Osteocyte (in vitro differentiated cells): Measurements from ENCODE around the gene SPI1. TPM values are rescaled to one million over a fixed set of nuclear protein-coding genes. Genes with fewer than 3 reads are reported as not detected.
A peak's percentile ranks its signal among the peaks of the same experiment; 100 is the strongest.

Experiments used
- DNase-seq: peaks from one replicate; pipeline ENCODE4 v3.0.0; 2021; ENCODE audit warnings: mixed read lengths; ENCODE audit not compliant: unreplicated experiment; ENCODE audit errors: extremely low spot score
- H3K27ac Mint-ChIP-seq: one replicate; pipeline ENCODE4 v1.8.0; 2021; ENCODE audit warnings: mild to moderate bottlenecking, mixed read lengths; ENCODE audit not compliant: unreplicated experiment
- H3K27me3 Mint-ChIP-seq: one replicate; pipeline ENCODE4 v1.8.0; 2021; ENCODE audit warnings: mixed read lengths; ENCODE audit not compliant: unreplicated experiment
- H3K36me3 Mint-ChIP-seq: one replicate; pipeline ENCODE4 v1.8.0; 2021; ENCODE audit warnings: mixed read lengths; ENCODE audit not compliant: unreplicated experiment
- H3K4me1 Mint-ChIP-seq: one replicate; pipeline ENCODE4 v1.8.0; 2021; ENCODE audit warnings: mixed read lengths; ENCODE audit not compliant: unreplicated experiment
- H3K4me3 Mint-ChIP-seq: one replicate; pipeline ENCODE4 v1.8.0; 2021; ENCODE audit warnings: mild to moderate bottlenecking, moderate library complexity, mixed read lengths; ENCODE audit not compliant: unreplicated experiment
- H3K9me3 Mint-ChIP-seq: one replicate; pipeline ENCODE4 v1.8.0; 2021; ENCODE audit warnings: mixed read lengths; ENCODE audit not compliant: unreplicated experiment
- CTCF ChIP-seq: fragments of 200-600 bp; sonication (generic); IDR thresholded peaks from 2 replicates; pipeline ENCODE4 v1.5.0; 2021; ENCODE audit warnings: antibody characterized with exemption, mild to moderate bottlenecking, moderate library complexity
- total RNA-seq: library from RNA; stranded (reverse); gene quantifications from 2 replicates; pipeline ENCODE4 v1.2.1, GENCODE V29; 2021

The SPI1 gene
- total RNA-seq, 1 donor from 2014 or later = not detected

- H3K27ac Mint-ChIP-seq = no peak overlapping the region
- DNase-seq = peak; percentile 76
- no peaks in the 10 kb centered on the region for H3K36me3 Mint-ChIP-seq
- no peaks in the 10 kb centered on the region for H3K27me3 Mint-ChIP-seq
- H3K4me1 Mint-ChIP-seq = no peaks in the 10 kb centered on the region
- TF ChIP-seq CTCF = no peak
- H3K9me3 Mint-ChIP-seq = no peaks in the 10 kb centered on the region
- no peak overlapping the region for H3K4me3 Mint-ChIP-seq
Measured at GRCh38 chr11:47376525-47377371, 1.6 kb downstream of the SPI1 start.

- Mint-ChIP-seq H3K4me3 (no peak overlapping the region), H3K9me3 (no peaks in the 10 kb centered on the region), H3K27me3 (no peaks in the 10 kb centered on the region), H3K36me3 (no peaks in the 10 kb centered on the region), H3K27ac (no peak overlapping the region), H3K4me1 (no peaks in the 10 kb centered on the region)
- DNase-seq = no peak
- TF ChIP-seq CTCF = no peak
Measured at GRCh38 chr11:47376107-47376524, 2.2 kb downstream of the SPI1 start.

GRCh38 chr11:47375546-47376085, 2.7 kb downstream of the SPI1 start:
- Mint-ChIP-seq H3K4me1 (no peaks in the 10 kb centered on the region), H3K36me3 (no peaks in the 10 kb centered on the region), H3K4me3 (no peak overlapping the region), H3K9me3 (no peaks in the 10 kb centered on the region), H3K27ac (no peak overlapping the region), H3K27me3 (no peaks in the 10 kb centered on the region)
- no peak for TF ChIP-seq CTCF
- DNase-seq = no peak

GRCh38 chr11:47375020-47375419, 3.3 kb downstream of the SPI1 start:
- H3K9me3 Mint-ChIP-seq = no peaks in the 10 kb centered on the region
- no peaks in the 10 kb centered on the region for H3K4me1 Mint-ChIP-seq
- no peaks in the 10 kb centered on the region for H3K27me3 Mint-ChIP-seq
- no peak for DNase-seq
- TF ChIP-seq CTCF = no peak
- H3K4me3 Mint-ChIP-seq = no peak overlapping the region
- H3K36me3 Mint-ChIP-seq = no peaks in the 10 kb centered on the region
- no peak overlapping the region for H3K27ac Mint-ChIP-seq

GRCh38 chr11:47374720-47375019, 3.7 kb downstream of the SPI1 start:
- Mint-ChIP-seq H3K27me3 (peaks cover 3% of the 10 kb centered on the region), H3K9me3 (no peaks in the 10 kb centered on the region), H3K4me3 (no peak overlapping the region), H3K27ac (no peak overlapping the region), H3K36me3 (no peaks in the 10 kb centered on the region), H3K4me1 (no peaks in the 10 kb centered on the region)
- TF ChIP-seq CTCF = no peak
- no peak for DNase-seq
